H54 (cell line): ENCODE measurements around the gene CBL.
A peak's percentile ranks its signal among the peaks of the same experiment; 100 is the strongest.
"Not testable (repeated sequence)": the region's sequence is repeated elsewhere in the genome, so short reads cannot be mapped to it uniquely, and the experiment has no call there.

Experiments
- DNase-seq: peaks from one replicate; pipeline ENCODE4 v3.0.0; 2011; ENCODE audit warnings: low spot score, mixed read lengths; ENCODE audit not compliant: insufficient read length
- FAIRE-seq: peaks from 3 replicates; lab custom pipeline; 2011; peaks lifted over from hg19 to GRCh38; lab: Jason Lieb, UNC
- POLR2A ChIP-seq: IDR thresholded peaks from 2 replicates; pipeline ENCODE4 v1.6.1; 2011; ENCODE audit warnings: low read depth, mild to moderate bottlenecking, low read length

CBL gene

DNA sequence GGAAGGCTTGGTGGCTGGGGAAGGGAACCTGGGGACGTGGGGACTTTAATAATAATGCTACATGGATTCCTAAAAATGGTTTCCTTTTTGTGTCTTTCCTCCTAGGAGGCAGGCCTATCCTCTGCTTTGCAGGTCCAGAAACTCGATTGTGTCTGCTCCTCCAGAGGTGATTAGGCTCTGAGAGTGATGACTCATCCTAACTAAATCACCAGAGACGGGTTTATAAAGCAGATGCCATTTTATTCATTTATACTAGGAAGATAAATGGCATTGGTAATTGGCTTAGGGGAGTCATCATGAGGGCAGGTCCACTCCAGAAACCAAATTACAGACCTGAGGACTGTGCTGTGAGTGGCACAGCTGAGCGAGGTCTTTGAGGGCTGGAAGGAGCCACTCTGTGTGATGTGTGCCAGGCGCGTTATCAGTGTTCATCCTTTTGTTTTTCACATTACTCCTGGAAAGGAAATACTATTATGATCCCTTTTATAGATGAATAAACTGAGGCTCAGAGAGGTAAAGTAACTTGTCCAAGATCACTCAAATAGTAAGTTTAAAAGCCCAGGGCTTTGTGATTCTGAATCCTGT is 30.6 kb upstream of the CBL start:
- FAIRE-seq (no peak), DNase-seq (peak; percentile 38)
- TF ChIP-seq POLR2A, result no peak

DNA sequence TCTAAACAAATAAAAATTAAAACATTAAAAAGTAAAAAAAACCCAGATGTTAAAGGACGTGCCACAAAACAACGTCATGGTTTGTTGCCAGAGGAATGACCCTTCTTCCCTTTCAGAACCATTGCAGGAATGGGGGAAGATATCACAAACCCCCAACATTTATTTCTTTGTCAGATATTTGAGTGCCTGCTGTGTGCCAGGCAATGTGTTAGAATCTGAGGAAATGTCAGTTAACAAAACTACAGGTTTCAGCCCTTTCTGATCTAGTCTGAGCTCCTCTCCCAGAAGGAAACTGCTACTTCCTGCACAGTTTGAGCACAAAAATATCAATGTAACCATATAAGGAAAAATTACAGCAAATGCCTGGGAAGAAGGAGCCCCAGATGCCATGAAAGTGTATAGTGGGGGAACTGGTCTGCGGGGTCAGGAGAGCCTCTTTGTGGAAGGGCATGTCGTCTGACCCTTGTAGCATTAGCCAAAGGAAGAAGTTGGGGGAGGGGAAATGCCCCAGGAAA is 27.9 kb upstream of the CBL start:
- no peak for TF ChIP-seq POLR2A
- DNase-seq (no peak), FAIRE-seq (no peak)

DNA sequence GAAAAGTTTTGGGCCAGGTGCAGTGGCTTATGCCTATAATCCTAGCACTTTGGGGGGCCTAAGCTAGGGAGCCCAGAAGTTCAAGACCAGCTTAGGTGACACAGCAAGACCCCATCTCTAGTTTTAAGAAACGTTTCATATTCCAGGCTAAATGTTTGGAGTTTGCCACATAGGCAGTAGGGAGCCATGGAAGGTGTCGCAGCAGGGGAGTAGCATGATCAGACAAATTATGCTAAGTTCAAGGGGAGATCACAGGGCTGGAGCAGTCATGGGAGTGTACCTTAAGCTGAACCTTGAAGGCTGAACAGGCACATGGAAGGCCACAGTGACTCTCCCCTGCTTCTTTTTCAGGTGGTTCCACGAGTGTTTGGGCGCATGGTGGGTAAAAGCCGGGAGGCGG is 26.8 kb upstream of the CBL start:
- TF ChIP-seq POLR2A, result no peak
- DNase-seq (no peak), FAIRE-seq (no peak)

DNA sequence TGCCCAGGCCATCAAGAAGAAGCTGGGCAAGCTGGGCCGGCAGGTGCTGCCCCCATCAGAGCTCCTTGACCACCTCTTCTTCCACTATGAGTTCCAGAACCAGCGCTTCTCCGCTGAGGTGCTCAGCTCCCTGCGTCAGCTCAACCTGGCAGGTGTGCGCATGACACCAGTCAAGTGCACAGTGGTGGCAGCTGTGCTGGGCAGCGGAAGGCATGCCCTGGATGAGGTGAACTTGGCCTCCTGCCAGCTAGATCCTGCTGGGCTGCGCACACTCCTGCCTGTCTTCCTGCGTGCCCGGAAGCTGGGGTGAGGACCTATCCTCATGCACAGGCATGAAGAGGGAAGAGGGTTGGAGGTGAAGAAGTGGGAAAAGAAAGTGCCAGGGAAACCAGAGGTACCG is 26.2 kb upstream of the CBL start:
- DNase-seq, result no peak
- no peak for FAIRE-seq
- no peak for TF ChIP-seq POLR2A

DNA sequence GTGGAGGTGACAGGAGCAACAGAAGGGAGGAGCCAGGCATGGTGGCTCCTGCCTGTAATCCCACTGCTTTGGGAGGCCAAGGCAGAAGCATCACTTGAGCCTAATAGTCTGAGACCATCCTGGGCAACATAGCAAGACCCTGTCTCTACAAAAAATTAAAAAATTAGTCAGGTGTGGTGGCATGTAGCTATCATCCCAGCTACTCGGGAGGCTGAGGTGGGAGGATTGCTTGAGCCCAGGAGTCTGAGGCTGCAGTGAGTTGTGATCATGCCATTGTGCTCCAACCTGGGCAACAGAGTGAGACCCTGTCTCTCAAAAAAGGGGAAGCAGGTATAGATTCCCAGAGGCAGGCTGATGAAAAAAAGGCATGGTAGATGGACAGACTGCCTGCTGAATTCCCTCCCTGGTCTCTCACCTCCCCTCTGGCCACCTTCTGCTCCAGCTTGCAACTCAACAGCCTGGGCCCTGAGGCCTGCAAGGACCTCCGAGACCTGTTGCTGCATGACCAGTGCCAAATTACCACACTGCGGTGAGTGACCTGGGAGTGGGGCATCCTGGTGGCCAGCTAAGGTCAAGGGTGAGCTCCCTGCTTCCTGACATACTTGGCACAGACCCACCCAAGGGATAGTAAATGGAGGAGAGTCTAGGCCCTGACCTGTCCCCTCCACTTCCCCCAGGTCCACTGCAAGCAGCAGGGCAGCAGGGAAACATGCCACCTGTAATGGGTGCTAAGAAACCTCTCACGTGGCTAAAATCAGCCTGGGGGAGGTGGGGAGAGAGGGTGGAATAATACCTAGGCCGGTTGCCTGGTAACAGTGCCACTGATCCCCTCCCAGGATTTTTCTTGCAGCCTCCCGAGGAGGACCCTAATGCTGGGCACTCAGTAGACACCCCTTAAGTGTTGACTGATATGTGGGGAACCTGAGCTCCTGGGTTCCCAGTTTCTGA is 25.1 kb upstream of the CBL start:
- FAIRE-seq (no peak), DNase-seq (no peak)
- no peak for TF ChIP-seq POLR2A

DNA sequence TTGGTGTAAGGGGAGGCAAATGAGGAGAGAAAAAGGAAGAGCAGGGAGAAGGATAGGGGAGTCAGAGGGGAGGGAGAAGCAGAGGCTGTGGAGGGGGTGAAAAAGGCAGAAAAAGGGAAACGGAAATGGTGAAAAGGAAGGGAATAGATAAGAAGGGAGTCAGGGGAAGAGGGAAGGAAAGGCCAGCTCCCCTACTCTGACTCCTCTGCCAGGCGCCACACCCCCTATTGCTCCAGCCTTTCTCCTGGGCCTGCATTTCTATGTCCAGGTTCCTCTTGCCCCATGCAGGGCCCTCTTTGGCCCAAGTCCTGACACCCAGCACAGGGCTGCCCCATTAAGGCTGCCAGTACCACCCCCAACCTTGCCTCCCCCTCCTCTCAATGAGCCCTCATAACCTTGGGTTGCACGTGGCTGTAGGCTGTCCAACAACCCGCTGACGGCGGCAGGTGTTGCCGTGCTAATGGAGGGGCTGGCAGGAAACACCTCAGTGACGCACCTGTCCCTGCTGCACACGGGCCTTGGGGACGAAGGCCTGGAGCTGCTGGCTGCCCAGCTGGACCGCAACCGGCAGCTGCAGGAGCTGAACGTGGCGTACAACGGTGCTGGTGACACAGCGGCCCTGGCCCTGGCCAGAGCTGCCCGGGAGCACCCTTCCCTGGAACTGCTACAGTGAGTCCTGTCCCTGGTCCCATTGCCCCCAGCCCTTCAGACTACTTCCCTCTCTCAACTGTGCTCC is 24.3 kb upstream of the CBL start:
- TF ChIP-seq POLR2A, result no peak
- FAIRE-seq (no peak), DNase-seq (no peak)

DNA sequence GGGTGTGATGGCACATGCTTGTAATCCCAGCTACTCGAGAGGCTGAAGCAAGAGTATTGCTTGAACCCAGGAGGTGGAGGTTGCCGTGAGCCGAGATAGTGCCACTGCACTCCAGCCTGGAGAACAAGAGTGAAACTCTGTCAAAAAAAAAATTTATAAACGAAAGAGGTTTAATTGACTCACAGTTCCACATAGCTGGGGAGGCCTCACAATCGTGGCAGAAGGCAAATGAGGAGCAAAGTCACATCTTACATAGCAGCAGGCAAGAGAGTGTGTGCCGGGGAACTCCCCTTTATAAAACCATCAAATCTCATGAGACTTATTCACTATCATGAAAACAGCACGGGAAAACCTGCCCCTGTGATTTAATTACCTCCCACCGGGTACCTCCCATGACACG is 21.7 kb upstream of the CBL start:
- FAIRE-seq, result not testable (repeated sequence)

DNA sequence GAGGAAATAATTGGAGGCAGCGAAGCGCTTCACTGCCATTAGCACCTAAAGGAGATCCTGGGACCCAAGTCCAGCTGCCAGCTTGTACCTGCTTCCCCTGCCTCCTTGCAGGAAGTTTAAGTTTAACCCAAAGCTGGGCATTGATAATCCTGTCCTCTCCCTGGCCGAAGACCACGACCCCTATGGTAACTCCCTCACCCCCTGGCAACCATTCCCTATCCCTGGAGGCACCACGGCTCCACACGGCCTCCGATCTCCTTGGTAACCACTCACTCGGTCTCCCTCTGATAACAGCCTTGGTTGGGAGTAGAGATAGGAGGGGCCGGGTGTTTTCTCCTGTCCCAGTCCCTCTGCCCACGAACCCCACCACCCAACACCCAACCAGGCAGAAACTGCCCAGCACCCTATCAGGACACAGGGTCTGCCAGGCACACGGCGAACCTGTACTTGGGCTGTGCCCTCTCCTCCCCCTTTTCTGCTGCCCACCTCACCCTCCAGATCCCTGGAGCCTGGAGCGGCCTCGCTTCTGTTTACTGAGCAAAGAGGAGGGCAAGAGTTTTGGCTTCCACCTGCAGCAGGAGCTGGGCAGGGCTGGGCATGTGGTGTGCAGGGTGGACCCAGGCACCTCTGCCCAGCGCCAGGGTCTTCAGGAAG is 20.0 kb upstream of the CBL start:
- no peak for DNase-seq
- no peak for FAIRE-seq
- no peak for TF ChIP-seq POLR2A

More for the DNA sequence above, 21.7 kb upstream of the CBL start:
- DNase-seq, result not testable (repeated sequence)

DNA sequence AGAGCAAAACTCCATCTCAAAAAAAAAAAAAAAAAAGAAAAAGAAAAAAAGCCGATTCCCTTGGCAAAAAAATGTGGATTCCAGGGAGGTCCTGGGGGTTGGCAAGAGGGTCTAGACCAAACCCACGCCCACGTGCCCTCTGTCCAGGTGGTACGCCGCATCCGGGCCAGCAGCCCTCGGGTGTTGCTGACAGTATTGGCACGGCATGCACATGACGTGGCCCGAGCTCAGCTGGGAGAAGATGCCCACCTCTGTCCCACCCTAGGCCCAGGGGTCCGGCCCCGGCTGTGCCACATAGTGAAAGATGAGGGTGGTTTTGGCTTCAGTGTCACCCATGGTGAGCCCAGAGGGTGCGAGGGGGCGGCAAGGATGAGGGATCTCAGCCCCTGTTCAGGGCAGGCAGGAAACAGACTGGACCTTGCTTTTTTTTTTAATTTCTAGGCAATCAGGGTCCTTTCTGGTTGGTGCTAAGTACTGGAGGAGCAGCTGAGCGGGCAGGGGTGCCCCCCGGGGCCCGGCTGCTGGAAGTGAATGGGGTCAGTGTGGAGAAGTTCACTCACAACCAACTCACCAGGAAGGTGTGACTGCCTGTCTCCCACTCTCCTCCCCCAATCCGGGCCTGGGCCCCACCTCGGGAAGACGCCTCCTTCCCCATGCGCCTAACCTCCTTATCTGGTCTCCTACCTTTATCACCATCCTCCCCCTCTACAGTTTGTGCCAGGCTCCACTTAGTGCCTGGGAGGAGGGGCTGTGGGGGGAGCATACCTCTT is 18.8 kb upstream of the CBL start:
- no peak for TF ChIP-seq POLR2A
- FAIRE-seq (no peak), DNase-seq (no peak)

DNA sequence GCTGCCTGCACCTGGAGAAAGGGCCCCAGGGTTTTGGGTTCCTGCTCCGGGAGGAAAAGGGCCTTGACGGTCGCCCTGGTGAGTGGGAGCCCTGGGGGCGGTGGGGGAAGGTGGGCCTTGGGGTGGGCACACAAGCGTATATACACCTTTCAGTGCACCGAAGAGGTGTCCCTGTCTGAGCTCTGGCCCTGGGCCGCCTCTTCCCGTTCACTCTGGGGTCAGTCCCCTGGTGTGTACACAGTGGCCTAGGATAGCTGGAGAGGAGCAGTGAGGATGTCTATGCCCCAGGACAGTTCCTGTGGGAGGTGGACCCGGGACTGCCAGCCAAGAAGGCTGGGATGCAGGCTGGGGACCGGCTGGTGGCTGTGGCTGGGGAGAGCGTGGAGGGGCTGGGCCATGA is 18.1 kb upstream of the CBL start:
- FAIRE-seq (no peak), DNase-seq (no peak)
- no peak for TF ChIP-seq POLR2A

DNA sequence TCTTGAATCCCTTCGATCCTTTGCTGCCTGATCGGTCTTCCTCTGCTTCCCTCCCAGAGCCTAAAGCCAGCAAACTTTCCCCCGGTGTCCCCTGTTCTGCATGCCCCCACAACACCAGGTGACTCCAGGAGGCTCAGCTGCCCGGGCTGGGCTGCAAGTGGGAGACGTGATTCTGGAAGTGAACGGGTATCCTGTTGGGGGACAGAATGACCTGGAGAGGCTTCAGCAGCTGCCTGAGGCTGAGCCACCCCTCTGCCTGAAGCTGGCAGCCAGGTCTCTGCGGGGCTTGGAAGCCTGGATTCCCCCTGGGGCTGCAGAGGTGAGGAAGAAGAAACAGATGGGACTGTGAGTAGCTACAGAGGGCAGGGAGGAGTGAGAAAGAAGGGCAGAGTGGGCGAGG is 17.3 kb upstream of the CBL start:
- TF ChIP-seq POLR2A, result no peak
- DNase-seq, result no peak
- FAIRE-seq, result no peak

DNA sequence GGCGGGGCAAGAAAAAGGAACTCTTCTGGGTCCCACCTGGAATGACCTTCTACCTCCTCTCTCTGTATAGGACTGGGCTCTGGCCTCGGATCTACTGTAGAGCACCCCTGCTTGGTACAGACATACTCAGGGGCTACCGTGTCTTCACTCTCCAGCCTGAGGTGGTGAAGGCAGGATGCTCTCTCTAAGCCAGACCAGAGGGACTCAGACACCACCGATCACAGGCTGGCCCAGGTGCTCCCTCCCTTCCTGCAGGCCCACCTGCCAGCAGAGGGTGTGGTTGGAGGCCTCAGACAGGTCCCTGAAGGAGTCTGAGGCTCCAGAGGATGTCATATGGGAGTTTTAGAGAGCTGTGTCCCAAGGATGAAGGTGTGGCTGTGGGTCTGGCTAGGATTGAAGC is 16.7 kb upstream of the CBL start:
- FAIRE-seq, result no peak
- TF ChIP-seq POLR2A, result no peak

DNA sequence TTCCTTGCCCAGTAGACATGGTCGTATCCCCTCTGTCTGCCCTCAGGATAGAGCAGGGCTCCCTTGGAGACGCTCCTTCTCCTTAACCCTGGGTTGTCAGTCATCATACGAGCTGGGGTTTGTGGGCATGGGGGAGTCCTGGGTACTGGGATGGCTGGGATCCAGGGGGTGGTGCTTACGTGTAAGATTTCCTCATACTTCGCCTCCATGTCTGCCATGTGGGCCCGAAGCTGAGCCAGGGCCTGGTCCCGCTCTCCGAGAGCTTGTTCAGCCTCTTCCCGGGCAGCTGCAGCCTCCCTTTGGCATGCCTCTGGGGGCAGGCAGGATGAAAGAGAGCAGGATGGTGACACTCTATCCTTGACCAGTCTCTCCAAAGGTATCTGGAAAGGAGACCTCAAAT is 15.6 kb upstream of the CBL start:
- FAIRE-seq, result no peak
- no peak for DNase-seq
- TF ChIP-seq POLR2A, result no peak

More for the DNA sequence above, 16.7 kb upstream of the CBL start:
- DNase-seq, result no peak

DNA sequence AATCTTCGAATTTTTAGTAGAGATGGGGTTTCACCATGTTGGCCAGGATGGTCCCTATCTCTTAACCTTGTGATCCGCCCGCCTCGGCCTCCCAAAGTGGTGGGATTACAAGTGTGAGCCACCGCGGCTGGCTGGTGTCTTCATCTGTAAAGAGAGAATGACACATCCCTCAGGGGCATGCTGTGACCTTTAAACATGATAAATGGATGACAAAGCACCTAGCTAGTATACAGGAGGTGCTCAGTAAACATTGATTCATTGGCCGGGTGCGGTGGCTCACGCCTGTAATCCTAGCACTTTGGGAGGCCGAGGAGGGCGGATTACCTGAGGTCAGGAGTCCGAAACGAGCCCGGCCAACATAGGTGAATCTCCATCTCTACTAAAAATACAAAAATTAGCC is 14.9 kb upstream of the CBL start:
- FAIRE-seq, result not testable (repeated sequence)

More for the DNA sequence above, 14.9 kb upstream of the CBL start:
- DNase-seq, result not testable (repeated sequence)
